ENCODE measurements around the gene DLG2.

The DLG2 gene

GRCh38 chr11:83572581-83573496, 2054.3 kb downstream of the DLG2 start:
- Mint-ChIP-seq H3K27ac (no peak overlapping the region), H3K27me3 (peaks cover 23 to 37% of the 10 kb centered on the region in 2 donors), H3K4me3 (no peak overlapping the region), H3K36me3 (no peaks in the 10 kb centered on the region), H3K9me3 (no peaks in the 10 kb centered on the region), H3K4me1 (no peaks in the 10 kb centered on the region)
- ATAC-seq (replicated peaks) (no peak), DNase-seq (no peak)

GRCh38 chr11:83571302-83571701, 2055.8 kb downstream of the DLG2 start:
- no peaks in the 10 kb centered on the region for H3K9me3 Mint-ChIP-seq
- H3K27me3 Mint-ChIP-seq, result peaks cover 25 to 42% of the 10 kb centered on the region in 2 donors
- no peak for ATAC-seq (replicated peaks)
- no peak overlapping the region for H3K27ac Mint-ChIP-seq
- H3K4me1 Mint-ChIP-seq, result no peaks in the 10 kb centered on the region
- no peaks in the 10 kb centered on the region for H3K36me3 Mint-ChIP-seq
- no peak overlapping the region for H3K4me3 Mint-ChIP-seq
- DNase-seq, result no peak

GRCh38 chr11:83569134-83569805, 2057.9 kb downstream of the DLG2 start:
- H3K36me3 Mint-ChIP-seq, result no peaks in the 10 kb centered on the region
- no peak overlapping the region for H3K27ac Mint-ChIP-seq
- no peaks in the 10 kb centered on the region for H3K4me1 Mint-ChIP-seq
- H3K27me3 Mint-ChIP-seq, result peaks cover 27 to 29% of the 10 kb centered on the region in 2 donors
- ATAC-seq (replicated peaks) (no peak), DNase-seq (no peak)
- no peak overlapping the region for H3K4me3 Mint-ChIP-seq
- H3K9me3 Mint-ChIP-seq, result no peaks in the 10 kb centered on the region

- peaks cover 27 to 29% of the 10 kb centered on the region in 2 donors for H3K27me3 Mint-ChIP-seq
- no peaks in the 10 kb centered on the region for H3K4me1 Mint-ChIP-seq
- H3K36me3 Mint-ChIP-seq, result no peaks in the 10 kb centered on the region
- H3K9me3 Mint-ChIP-seq, result no peaks in the 10 kb centered on the region
- H3K27ac Mint-ChIP-seq, result no peak overlapping the region
- ATAC-seq (replicated peaks), result no peak
- H3K4me3 Mint-ChIP-seq, result no peak overlapping the region
- DNase-seq, result no peak
Observed at GRCh38 chr11:83568516-83568915, 2058.6 kb downstream of the DLG2 start.

DNA sequence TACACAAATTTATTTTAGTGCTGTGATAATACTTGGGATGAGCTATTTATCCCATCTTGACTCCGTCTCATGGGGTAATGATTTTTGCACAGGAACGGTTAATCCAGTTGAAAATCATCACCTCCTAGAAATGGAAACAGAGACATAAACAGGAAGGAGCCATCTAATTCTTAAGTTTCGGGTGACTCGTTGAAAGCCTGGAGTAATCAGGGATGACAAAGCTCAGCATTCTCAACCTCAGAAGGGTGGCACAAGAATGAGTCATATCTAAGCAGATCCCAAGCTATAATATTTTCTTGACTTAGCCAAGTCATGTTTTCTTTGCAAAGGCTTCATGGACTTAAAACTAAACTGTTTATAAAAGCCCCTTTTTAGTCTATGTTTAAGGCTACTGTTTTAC, 2060.2 kb downstream of the DLG2 start:
- H3K27ac Mint-ChIP-seq, result no peak overlapping the region
- DNase-seq, result no peak
- H3K4me1 Mint-ChIP-seq, result no peaks in the 10 kb centered on the region
- H3K36me3 Mint-ChIP-seq, result no peaks in the 10 kb centered on the region
- no peak overlapping the region for H3K4me3 Mint-ChIP-seq
- H3K27me3 Mint-ChIP-seq, result peaks cover 23 to 29% of the 10 kb centered on the region in 2 donors
- no peaks in the 10 kb centered on the region for H3K9me3 Mint-ChIP-seq
- no peak for ATAC-seq (replicated peaks)

GRCh38 chr11:83564870-83565269, 2062.3 kb downstream of the DLG2 start:
- H3K27ac Mint-ChIP-seq, result no peak overlapping the region
- H3K36me3 Mint-ChIP-seq, result no peaks in the 10 kb centered on the region
- H3K4me3 Mint-ChIP-seq, result no peak overlapping the region
- H3K27me3 Mint-ChIP-seq, result peaks cover 16 to 23% of the 10 kb centered on the region in 2 donors
- peaks cover 0 to 1% of the 10 kb centered on the region in 2 donors for H3K9me3 Mint-ChIP-seq
- no peaks in the 10 kb centered on the region for H3K4me1 Mint-ChIP-seq
- ATAC-seq (replicated peaks) (no peak), DNase-seq (no peak)

GRCh38 chr11:83558281-83558680, 2068.9 kb downstream of the DLG2 start:
- Mint-ChIP-seq H3K4me3 (no peak overlapping the region), H3K9me3 (peaks cover 0 to 1% of the 10 kb centered on the region in 2 donors), H3K4me1 (peaks cover 27 to 37% of the 10 kb centered on the region in 2 donors), H3K36me3 (no peaks in the 10 kb centered on the region), H3K27me3 (no peaks in the 10 kb centered on the region), H3K27ac (no peak overlapping the region)
- DNase-seq (no peak), ATAC-seq (replicated peaks) (peak in 1 of 2 donors; percentile 48)

DNA sequence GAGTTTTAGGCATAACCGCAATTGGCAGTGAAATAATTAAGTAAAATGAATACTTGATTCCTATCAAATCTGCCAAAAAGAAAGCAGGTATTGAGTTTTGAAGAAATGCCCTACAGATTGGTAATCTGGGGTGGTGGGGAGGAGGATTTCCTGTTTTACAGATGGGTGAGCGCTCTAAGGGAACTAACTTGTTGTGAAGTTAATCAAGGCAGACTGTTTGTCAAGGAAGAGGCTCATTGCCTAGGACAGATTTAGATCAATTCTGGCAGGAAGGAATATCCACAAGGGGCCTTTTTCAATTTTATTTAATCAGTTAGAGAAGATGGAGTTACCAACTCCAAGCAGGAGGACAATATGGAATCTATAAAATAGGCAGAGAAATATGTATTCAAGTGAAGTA, 2069.5 kb downstream of the DLG2 start:
- Mint-ChIP-seq H3K27me3 (no peaks in the 10 kb centered on the region), H3K4me1 (peaks cover 27 to 37% of the 10 kb centered on the region in 2 donors), H3K36me3 (no peaks in the 10 kb centered on the region), H3K4me3 (no peak overlapping the region), H3K9me3 (peaks cover 0 to 1% of the 10 kb centered on the region in 2 donors), H3K27ac (no peak overlapping the region)
- DNase-seq (no peak), ATAC-seq (replicated peaks) (no peak)

DNA sequence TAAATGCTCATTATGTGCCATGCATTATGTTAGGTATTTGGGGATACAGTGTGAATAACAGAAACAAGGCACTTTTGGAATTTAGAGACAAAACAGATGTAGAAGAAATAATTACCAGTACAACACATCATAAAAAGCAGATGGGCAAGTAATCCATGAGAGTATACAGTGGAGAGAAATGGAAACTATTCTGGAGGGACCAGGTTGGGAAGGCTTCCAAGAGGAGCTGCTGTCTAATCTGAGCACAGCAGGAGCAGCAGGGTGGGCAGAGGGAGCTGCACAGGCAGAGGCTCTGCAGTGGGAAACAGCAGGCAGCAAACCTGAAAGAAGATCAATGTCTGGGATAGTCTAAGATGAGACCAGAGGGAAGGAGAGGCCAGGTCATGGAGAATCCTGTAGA, 2072.3 kb downstream of the DLG2 start:
- Mint-ChIP-seq H3K9me3 (no peaks in the 10 kb centered on the region), H3K27ac (no peak overlapping the region), H3K4me3 (no peak overlapping the region), H3K36me3 (no peaks in the 10 kb centered on the region), H3K27me3 (peaks cover 0 to 7% of the 10 kb centered on the region in 2 donors), H3K4me1 (peaks cover 29 to 42% of the 10 kb centered on the region in 2 donors)
- ATAC-seq (replicated peaks) (no peak), DNase-seq (no peak)

GRCh38 chr11:83549984-83550667, 2077.0 kb downstream of the DLG2 start:
- H3K9me3 Mint-ChIP-seq, result no peaks in the 10 kb centered on the region

GRCh38 chr11:83546368-83546767, 2080.8 kb downstream of the DLG2 start:
- Mint-ChIP-seq H3K27me3 (peaks cover 19% of the 10 kb centered on the region in 2 donors), H3K27ac (no peak overlapping the region), H3K4me3 (no peak overlapping the region), H3K4me1 (peaks cover 5 to 7% of the 10 kb centered on the region in 2 donors), H3K9me3 (no peaks in the 10 kb centered on the region), H3K36me3 (no peaks in the 10 kb centered on the region)
- DNase-seq, result no peak
- ATAC-seq (replicated peaks), result no peak

More at GRCh38 chr11:83549984-83550667, 2077.0 kb downstream of the DLG2 start:
- Mint-ChIP-seq H3K36me3 (no peaks in the 10 kb centered on the region), H3K4me1 (peaks cover 3 to 5% of the 10 kb centered on the region in 2 donors), H3K4me3 (no peak overlapping the region), H3K27me3 (peaks cover 14 to 18% of the 10 kb centered on the region in 2 donors), H3K27ac (no peak overlapping the region)
- DNase-seq (no peak), ATAC-seq (replicated peaks) (peak; percentile 14 to 31)

DNA sequence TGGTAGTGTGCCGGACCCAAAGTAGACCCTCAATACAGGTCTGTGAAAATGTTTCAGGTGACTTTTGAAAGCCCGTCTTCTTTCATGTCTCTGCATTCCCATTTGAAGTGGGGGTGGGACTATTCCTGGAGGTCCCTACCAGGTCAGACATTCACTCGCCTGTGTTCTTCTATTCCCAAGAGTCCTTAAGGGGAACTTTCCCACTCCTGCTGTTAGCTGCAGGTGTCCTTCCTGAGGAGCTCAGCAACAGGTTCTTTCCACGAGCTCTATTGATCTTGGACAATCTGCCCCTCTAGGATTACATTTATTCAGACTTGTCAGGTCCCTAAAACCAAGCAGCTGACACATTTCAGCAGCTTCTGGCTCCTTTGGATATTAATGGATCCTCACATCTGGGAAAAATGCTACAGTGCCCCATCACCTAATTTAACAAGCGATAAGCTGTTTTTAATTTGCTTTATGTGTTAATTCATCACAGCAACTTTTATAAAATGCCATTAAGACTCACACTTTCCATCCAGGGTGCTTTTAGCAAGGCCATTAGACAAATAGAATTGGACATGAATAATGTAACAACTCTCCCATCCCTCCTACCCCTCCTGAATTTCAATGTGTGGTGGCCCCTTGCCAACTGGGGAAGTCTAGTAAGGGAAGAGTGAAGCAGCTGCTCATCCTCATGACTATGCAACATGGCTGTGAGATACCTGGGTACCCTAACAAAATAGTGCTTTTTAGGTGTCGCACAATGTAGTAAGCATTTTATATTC, 2081.5 kb downstream of the DLG2 start:
- DNase-seq (no peak), ATAC-seq (replicated peaks) (no peak)
- Mint-ChIP-seq H3K36me3 (no peaks in the 10 kb centered on the region), H3K4me1 (peaks cover 5 to 7% of the 10 kb centered on the region in 2 donors), H3K27ac (no peak overlapping the region), H3K27me3 (peaks cover 19% of the 10 kb centered on the region in 2 donors), H3K9me3 (no peaks in the 10 kb centered on the region), H3K4me3 (no peak overlapping the region)

DNA sequence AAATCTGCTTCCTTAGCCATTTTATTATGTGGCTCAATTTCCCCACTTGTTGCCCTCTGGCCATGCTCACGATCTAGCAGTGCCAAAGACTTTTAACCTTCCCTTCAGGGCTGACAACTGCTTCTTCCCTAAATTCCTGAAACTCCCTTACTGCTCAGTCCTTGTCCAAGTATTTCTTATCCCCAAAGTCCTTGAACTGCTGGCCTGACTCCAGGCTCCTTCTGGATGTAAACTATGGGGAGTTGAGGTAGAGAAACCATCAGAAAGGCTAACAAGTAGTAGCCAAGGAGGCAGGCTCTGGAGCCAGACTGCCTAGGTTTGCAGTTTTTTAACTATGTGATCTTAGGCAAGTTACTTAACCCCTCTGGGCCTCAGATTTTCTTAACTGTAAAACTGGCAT, 2082.3 kb downstream of the DLG2 start:
- Mint-ChIP-seq H3K9me3 (no peaks in the 10 kb centered on the region), H3K27ac (no peak overlapping the region), H3K27me3 (peaks cover 19% of the 10 kb centered on the region in 2 donors), H3K4me1 (peaks cover 0 to 5% of the 10 kb centered on the region in 2 donors), H3K4me3 (no peak overlapping the region), H3K36me3 (no peaks in the 10 kb centered on the region)
- DNase-seq (no peak), ATAC-seq (replicated peaks) (no peak)

All from stimulated activated naive B cell treated with anti-CD40 and anti-IgM and Interleukin-4, amounts not matched to agents 10 μg/mL and 1 μg/mL and 100 μg/mL, for 72 hours (primary cell).